Measurements from ENCODE around the gene TNRC18.

Gene TNRC18

DNA sequence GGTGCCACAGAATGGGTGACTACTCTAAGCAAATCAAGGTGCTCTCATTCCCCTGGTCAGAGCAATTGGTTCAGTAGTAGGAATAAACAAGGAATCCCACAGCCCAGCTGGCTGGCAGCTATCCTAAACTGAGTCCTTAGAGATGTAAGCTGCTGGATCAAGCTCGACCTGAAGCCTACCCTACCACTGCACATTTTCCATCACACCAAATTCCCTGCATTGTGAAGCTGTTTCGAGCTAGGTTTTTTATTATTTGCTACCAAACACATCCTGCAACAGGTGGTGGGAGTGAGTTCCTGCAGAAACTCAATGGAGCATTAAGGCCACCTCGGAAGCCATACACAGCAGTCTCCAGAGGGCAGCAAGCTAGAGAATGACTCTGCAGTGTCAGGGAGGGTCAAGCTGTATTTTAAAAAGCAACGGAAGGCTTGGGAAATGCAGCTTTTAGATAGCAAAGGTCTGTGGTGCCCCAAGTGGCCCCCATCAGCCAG lies 33.7 kb upstream of the TNRC18 start:
- TF ChIP-seq, protein P1, sequence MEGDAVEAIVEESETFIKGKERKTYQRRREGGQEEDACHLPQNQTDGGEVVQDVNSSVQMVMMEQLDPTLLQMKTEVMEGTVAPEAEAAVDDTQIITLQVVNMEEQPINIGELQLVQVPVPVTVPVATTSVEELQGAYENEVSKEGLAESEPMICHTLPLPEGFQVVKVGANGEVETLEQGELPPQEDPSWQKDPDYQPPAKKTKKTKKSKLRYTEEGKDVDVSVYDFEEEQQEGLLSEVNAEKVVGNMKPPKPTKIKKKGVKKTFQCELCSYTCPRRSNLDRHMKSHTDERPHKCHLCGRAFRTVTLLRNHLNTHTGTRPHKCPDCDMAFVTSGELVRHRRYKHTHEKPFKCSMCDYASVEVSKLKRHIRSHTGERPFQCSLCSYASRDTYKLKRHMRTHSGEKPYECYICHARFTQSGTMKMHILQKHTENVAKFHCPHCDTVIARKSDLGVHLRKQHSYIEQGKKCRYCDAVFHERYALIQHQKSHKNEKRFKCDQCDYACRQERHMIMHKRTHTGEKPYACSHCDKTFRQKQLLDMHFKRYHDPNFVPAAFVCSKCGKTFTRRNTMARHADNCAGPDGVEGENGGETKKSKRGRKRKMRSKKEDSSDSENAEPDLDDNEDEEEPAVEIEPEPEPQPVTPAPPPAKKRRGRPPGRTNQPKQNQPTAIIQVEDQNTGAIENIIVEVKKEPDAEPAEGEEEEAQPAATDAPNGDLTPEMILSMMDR (IDR thresholded peaks at IDR 0.05) = no peak
- DNase-seq = no peak
- H3K27ac Mint-ChIP-seq = no peak overlapping the region
- no peaks in the 10 kb centered on the region for H3K36me3 Mint-ChIP-seq (ENCODE audit: low read depth)
- peaks cover 22% of the 10 kb centered on the region for H3K27me3 Mint-ChIP-seq (ENCODE audit: low read depth, poor library complexity)
- H3K4me1 Mint-ChIP-seq = peaks cover 8% of the 10 kb centered on the region
- no peaks in the 10 kb centered on the region for H3K9me3 Mint-ChIP-seq
- H3K4me3 Mint-ChIP-seq = no peak overlapping the region

DNA sequence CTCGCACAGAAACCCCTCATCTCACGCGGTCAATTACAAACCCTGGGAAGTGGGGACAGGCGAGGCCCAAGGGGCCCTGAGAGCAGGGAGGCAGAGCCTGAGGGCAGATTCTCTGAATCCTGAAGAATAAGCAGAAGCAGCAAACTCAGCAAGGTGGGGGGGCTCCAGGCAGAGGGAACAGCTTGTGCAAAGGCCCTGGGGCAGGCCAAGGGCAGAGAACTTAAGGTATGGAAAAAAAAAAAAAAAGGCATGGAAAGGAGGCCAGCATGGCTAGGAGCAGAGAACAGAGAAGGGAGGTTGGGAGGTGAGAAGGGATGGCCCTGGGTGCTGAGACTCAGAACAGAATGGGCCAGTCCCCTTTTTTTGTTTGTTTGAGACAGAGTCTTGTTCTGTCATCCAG lies 32.8 kb upstream of the TNRC18 start:
- Mint-ChIP-seq H3K27ac (no peak overlapping the region), H3K9me3 (no peaks in the 10 kb centered on the region), H3K36me3 (ENCODE audit: low read depth) (no peaks in the 10 kb centered on the region), H3K4me1 (peaks cover 10% of the 10 kb centered on the region), H3K27me3 (ENCODE audit: low read depth, poor library complexity) (peaks cover 22% of the 10 kb centered on the region), H3K4me3 (no peak overlapping the region)
- TF ChIP-seq, protein P1 (IDR thresholded peaks at IDR 0.05) = no peak
- no peak for DNase-seq

DNA sequence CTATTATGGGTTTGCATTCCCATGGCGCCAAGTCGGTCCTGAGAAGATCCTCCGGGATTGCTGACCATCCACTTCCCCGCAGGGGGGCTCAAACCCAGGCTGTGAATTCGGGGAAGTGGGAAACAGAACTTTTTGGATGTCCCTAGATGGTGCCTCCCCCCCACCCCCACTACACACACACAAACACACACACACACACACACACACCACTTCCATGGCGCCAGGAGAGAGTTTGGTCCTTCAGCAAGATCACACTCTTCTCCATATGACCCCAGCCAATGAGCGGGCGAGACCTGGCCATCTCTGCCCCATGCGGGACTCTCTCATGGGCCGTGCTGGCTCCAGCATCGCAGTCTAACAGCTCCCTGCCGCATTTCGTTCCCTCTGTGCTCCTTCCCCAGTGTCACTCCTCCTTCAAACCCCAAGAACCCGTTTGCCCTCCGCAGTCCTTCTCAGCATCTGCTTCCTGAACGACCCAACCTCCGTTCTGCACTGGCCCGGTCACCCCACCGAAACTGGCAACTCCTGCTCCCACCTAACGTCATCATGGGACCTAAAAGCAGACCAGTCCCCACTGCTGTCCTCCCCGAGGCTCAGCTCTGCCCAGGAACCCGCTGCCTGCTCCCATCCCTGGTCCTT lies 32.1 kb upstream of the TNRC18 start:
- TF ChIP-seq, protein P1 (IDR thresholded peaks at IDR 0.05) = no peak
- peaks cover 16% of the 10 kb centered on the region for H3K4me1 Mint-ChIP-seq
- H3K36me3 Mint-ChIP-seq (ENCODE audit: low read depth) = no peaks in the 10 kb centered on the region
- H3K9me3 Mint-ChIP-seq = no peaks in the 10 kb centered on the region
- no peak for DNase-seq
- H3K27me3 Mint-ChIP-seq (ENCODE audit: low read depth, poor library complexity) = peaks cover 22% of the 10 kb centered on the region
- H3K4me3 Mint-ChIP-seq = no peak overlapping the region
- no peak overlapping the region for H3K27ac Mint-ChIP-seq

DNA sequence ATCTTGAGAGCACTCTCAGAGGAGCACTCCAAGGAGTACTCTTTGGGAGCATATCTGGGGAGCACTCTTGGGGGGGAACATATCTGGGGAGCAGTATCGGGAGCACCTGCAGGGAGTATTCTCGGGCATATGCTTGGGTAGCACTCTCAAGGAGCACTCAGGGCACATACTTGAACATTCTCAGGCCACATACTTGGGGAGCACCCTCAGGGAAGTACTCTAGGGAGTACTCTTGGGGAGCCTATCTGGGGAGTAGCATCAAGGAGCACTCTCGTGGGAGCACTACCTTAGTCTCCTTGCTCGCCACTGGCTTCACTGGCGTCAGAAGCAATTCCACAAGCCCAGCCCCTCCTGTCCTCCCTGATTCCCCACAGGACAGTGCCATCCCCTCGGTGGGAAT lies 31.5 kb upstream of the TNRC18 start:
- Mint-ChIP-seq H3K9me3 (no peaks in the 10 kb centered on the region), H3K27ac (no peak overlapping the region), H3K27me3 (ENCODE audit: low read depth, poor library complexity) (peaks cover 22% of the 10 kb centered on the region), H3K4me1 (peaks cover 16% of the 10 kb centered on the region), H3K36me3 (ENCODE audit: low read depth) (no peaks in the 10 kb centered on the region), H3K4me3 (no peak overlapping the region)
- no peak for DNase-seq
- TF ChIP-seq, protein P1 (IDR thresholded peaks at IDR 0.05) = no peak

DNA sequence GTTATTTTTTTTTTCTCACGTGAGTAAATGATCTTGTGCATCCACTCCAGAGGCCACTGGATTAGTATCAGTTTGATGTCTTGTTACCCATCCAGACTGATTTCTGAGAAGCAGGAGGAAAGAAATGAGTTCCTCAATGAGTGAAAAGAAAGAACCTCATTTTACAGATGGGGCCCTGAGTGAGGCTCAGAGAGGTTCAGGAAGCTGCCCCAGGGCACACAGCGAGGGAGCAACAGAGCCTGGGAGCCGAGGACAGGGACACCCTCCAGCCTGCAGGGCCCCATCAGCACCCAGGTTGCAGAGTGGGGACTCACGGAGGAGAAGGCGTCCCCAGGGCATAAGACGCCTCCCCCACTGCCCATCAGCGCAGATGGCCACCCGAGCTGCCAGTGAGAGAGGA lies 30.9 kb upstream of the TNRC18 start:
- Mint-ChIP-seq H3K9me3 (no peaks in the 10 kb centered on the region), H3K4me1 (peaks cover 16% of the 10 kb centered on the region), H3K36me3 (ENCODE audit: low read depth) (no peaks in the 10 kb centered on the region), H3K27me3 (ENCODE audit: low read depth, poor library complexity) (peaks cover 22% of the 10 kb centered on the region), H3K27ac (no peak overlapping the region), H3K4me3 (no peak overlapping the region)
- TF ChIP-seq, protein P1 (IDR thresholded peaks at IDR 0.05) = no peak
- no peak for DNase-seq

DNA sequence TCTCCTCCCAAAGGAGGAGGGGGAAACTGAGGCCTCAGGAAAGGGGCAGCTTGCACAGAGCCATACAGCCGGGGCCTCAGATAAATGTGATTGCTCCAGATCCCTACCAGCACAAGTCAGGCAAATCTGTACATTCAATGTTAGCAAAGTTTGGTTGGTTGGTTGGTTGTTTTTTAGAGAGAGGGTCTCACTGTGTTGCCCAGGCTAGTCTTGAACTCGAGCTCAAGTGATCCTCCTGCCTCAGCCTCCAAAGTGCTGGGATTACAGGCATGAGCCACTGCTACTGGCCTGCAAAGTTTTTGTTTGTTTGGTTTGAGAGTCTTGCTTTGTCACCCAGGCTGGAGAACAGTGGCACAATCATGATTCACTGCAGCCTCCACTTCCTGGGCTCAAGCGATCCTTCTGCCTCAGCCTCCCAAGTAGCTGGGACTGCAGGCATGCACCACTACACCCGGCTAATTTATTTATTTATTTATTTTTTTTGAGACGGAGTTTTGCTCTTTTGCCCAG lies 30.0 kb upstream of the TNRC18 start:
- TF ChIP-seq, protein P1 (IDR thresholded peaks at IDR 0.05) = no peak
- Mint-ChIP-seq H3K27ac (no peak overlapping the region), H3K36me3 (ENCODE audit: low read depth) (no peaks in the 10 kb centered on the region), H3K4me1 (peaks cover 19% of the 10 kb centered on the region), H3K27me3 (ENCODE audit: low read depth, poor library complexity) (peaks cover 22% of the 10 kb centered on the region), H3K4me3 (no peak overlapping the region), H3K9me3 (no peaks in the 10 kb centered on the region)
- no peak for DNase-seq

Data from nephron progenitor cell (in vitro differentiated cells).